H1 (cell line): ENCODE measurements around the gene P3H3. TPM values are rescaled to one million over a fixed set of nuclear protein-coding genes. Genes with fewer than 3 reads are reported as not detected.

ENCODE experiments used
- POU5F1 ChIP-seq: IDR thresholded peaks from 2 replicates; pipeline ENCODE4 v1.6.1; 2011; ENCODE audit warnings: low read depth, mild to moderate bottlenecking, low read length, moderate library complexity
- RNF2 ChIP-seq: fragments of 200-900, 300-1000 bp; sonication (generic); IDR thresholded peaks from 2 replicates; pipeline ENCODE4 v1.7.1; 2016; ENCODE audit warnings: borderline replicate concordance, low read depth, mild to moderate bottlenecking, antibody characterized with exemption, low read length; ENCODE audit not compliant: poor library complexity, severe bottlenecking; ENCODE audit errors: missing control alignments
- polyA plus RNA-seq, 7 experiments: library from polyadenylated mRNA; depleted of rRNA in 3 of 7; stranded (reverse) in 5 of 7; unstranded in 2 of 7; fragments of >200 nt in 5 of 7; fragments of 200-250 nt in 2 of 7; gene quantifications; 1 replicate in 5 of 7; 2 replicates in 1 of 7; 4 replicates in 1 of 7; pipeline versions ENCODE4 v1.2.1 to v1.2.3, GENCODE V29; 2011 to 2013; ENCODE audit warnings: missing spikeins in 2 of 7, mixed read lengths in 2 of 7
- total RNA-seq: library from RNA; stranded (reverse); fragmentation: NEBNext Ultra II Directional; extraction: Animal tissue kit (Norgen Biotek cat#: 25700); gene quantifications from 2 replicates; pipeline ENCODE4 v1.2.1, GENCODE V29; 2021

P3H3 gene
- total and polyA plus RNA-seq, 2 of the 8 experiments (the other 6 are each of a cell fraction or from before 2014, with no cell fraction given): 22.9 to 43.5 TPM

DNA sequence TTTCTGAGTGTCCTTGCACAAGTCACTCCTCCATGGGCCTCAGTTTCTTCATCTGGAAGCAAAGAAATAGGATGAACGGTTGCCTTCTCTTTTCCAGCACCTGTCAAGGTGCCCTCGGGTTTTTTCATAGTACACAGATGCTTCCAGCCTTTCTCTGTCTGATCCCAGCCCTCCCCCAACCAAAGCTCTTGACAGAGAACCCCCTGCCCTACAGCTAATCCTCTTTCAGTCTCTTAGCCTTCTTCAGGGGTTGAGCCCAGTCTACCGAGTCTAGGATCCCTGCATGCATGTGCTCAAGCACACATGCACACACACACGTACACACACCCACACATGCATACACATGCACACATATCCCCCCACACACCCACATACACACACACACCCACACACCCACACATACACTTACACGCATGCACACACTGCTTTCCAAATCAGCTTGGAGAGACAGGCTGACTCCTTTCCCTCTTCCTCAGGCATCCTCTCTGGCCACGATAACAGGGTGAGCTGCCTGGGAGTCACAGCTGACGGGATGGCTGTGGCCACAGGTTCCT lies 18.2 kb downstream of the P3H3 start (continued):
- TF ChIP-seq POU5F1 (no peak), RNF2 (no peak)
